ENCODE data around the gene DMPK. TPM values are rescaled to one million over a fixed set of nuclear protein-coding genes. Genes with fewer than 3 reads are reported as not detected.

The DMPK gene
- total RNA-seq, 1 experiment from 2014 or later, result 18.3 TPM

GRCh38 chr19:45824531-45825262, 42.4 kb upstream of the DMPK start:
- Histone ChIP-seq H4K20me1 (ENCODE audit: low read length) (no peaks in the 10 kb centered on the region), H3K4me2 (ENCODE audit: low read length) (no peak overlapping the region), H3K9me2 (replicated peaks; ENCODE audit: low read length) (no peaks in the 10 kb centered on the region), H3K9me3 (ENCODE audit: low read length) (no peaks in the 10 kb centered on the region), H3K4me1 (ENCODE audit: insufficient read depth, low read length) (no peaks in the 10 kb centered on the region), H3K4me3 (ENCODE audit: low read length) (no peak overlapping the region), H3K36me3 (ENCODE audit: low read depth, low read length) (peaks cover 3% of the 10 kb centered on the region), H3K79me2 (ENCODE audit: low read length) (no peaks in the 10 kb centered on the region), H3F3A (ENCODE audit: low read length, unreplicated experiment) (no peaks in the 10 kb centered on the region), H3K27ac (ENCODE audit: low read length) (no peak overlapping the region), H2AFZ (ENCODE audit: low read length) (no peak overlapping the region), H3K27me3 (ENCODE audit: low read length) (no peaks in the 10 kb centered on the region), H3K9ac (ENCODE audit: low read length) (no peak overlapping the region)
- TF ChIP-seq EZH2phosphoT487 (IDR thresholded peaks at IDR 0.05; ENCODE audit: borderline replicate concordance, low read length) (no peak), CTCF (conservative IDR thresholded peaks at IDR 0.05; ENCODE audit: low read depth, low read length) (no peak), EZH2 (IDR thresholded peaks at IDR 0.05; ENCODE audit: low read length, unreplicated experiment) (no peak)
- ChIA-PET CTCF (no interaction called here), POLR2A (ENCODE audit: unreplicated experiment) (interaction anchor here (0.6 kb wide), 1 partner anchor 94 kb away, joined by 22 read pairs; the partner anchor contains the start of gene FBXO46)
- DNase-seq (no peak), ATAC-seq (no peak)
- intact Hi-C loops (cut with micrococcal nuclease), result no loop called here
- no TSS peak for BruUV-seq (replicated peaks)

GRCh38 chr19:45824041-45824471, 41.8 kb upstream of the DMPK start:
- H3F3A ChIP-seq (ENCODE audit: low read length, unreplicated experiment), result no peaks in the 10 kb centered on the region
- no peaks in the 10 kb centered on the region for H3K9me2 ChIP-seq (replicated peaks; ENCODE audit: low read length)
- H3K9ac ChIP-seq (ENCODE audit: low read length), result no peak overlapping the region
- no peak overlapping the region for H2AFZ ChIP-seq (ENCODE audit: low read length)
- H4K20me1 ChIP-seq (ENCODE audit: low read length), result no peaks in the 10 kb centered on the region
- POLR2A ChIA-PET (ENCODE audit: unreplicated experiment), result no interaction called here
- H3K4me2 ChIP-seq (ENCODE audit: low read length), result no peak overlapping the region
- no peak for DNase-seq
- TF ChIP-seq EZH2phosphoT487 (IDR thresholded peaks at IDR 0.05; ENCODE audit: borderline replicate concordance, low read length) (no peak), CTCF (conservative IDR thresholded peaks at IDR 0.05; ENCODE audit: low read depth, low read length) (no peak), EZH2 (IDR thresholded peaks at IDR 0.05; ENCODE audit: low read length, unreplicated experiment) (no peak)
- intact Hi-C loops (cut with micrococcal nuclease), result no loop called here
- no peak overlapping the region for H3K4me3 ChIP-seq (ENCODE audit: low read length)
- no peaks in the 10 kb centered on the region for H3K79me2 ChIP-seq (ENCODE audit: low read length)
- no peak for ATAC-seq
- no peaks in the 10 kb centered on the region for H3K9me3 ChIP-seq (ENCODE audit: low read length)
- CTCF ChIA-PET, result no interaction called here
- H3K36me3 ChIP-seq (ENCODE audit: low read depth, low read length), result no peaks in the 10 kb centered on the region; the same call in 1 of the 2 replicates
- BruUV-seq (replicated peaks), result no TSS peak
- no peaks in the 10 kb centered on the region for H3K27me3 ChIP-seq (ENCODE audit: low read length)
- H3K27ac ChIP-seq (ENCODE audit: low read length), result no peak overlapping the region
- H3K4me1 ChIP-seq (ENCODE audit: insufficient read depth, low read length), result no peaks in the 10 kb centered on the region

- no peak overlapping the region for H3K9ac ChIP-seq (ENCODE audit: low read length)
- ChIA-PET CTCF (no interaction called here), POLR2A (ENCODE audit: unreplicated experiment) (no interaction called here)
- no peak overlapping the region for H3K27ac ChIP-seq (ENCODE audit: low read length)
- no peaks in the 10 kb centered on the region for H3K9me3 ChIP-seq (ENCODE audit: low read length)
- H2AFZ ChIP-seq (ENCODE audit: low read length), result no peak overlapping the region
- TF ChIP-seq EZH2phosphoT487 (IDR thresholded peaks at IDR 0.05; ENCODE audit: borderline replicate concordance, low read length) (no peak), EZH2 (IDR thresholded peaks at IDR 0.05; ENCODE audit: low read length, unreplicated experiment) (no peak)
- H3K27me3 ChIP-seq (ENCODE audit: low read length), result no peaks in the 10 kb centered on the region
- no peaks in the 10 kb centered on the region for H4K20me1 ChIP-seq (ENCODE audit: low read length)
- intact Hi-C loops (cut with micrococcal nuclease), result no loop called here
- BruUV-seq (replicated peaks), result no TSS peak
- no peak overlapping the region for H3K4me3 ChIP-seq (ENCODE audit: low read length)
- no peaks in the 10 kb centered on the region for H3K79me2 ChIP-seq (ENCODE audit: low read length)
- H3K36me3 ChIP-seq (ENCODE audit: low read depth, low read length), result no peaks in the 10 kb centered on the region; the same call in 1 of the 2 replicates
- H3K4me1 ChIP-seq (ENCODE audit: insufficient read depth, low read length), result no peaks in the 10 kb centered on the region
- DNase-seq, result no peak
- H3F3A ChIP-seq (ENCODE audit: low read length, unreplicated experiment), result no peaks in the 10 kb centered on the region
- no peak overlapping the region for H3K4me2 ChIP-seq (ENCODE audit: low read length)
- no peak for ATAC-seq
- no peaks in the 10 kb centered on the region for H3K9me2 ChIP-seq (replicated peaks; ENCODE audit: low read length)
These were observed 40.9 kb upstream of the DMPK start for GRCh38 chr19:45823182-45823581.

Measured in PC-3 (cell line).